Stimulated activated CD4-positive, alpha-beta T cell treated with anti-CD3 and anti-CD28 coated beads, TNF-alpha, amount 100 ng/mL, for 48 hours (primary cell): ENCODE data around the gene VEGFA.

Source experiments
- DNase-seq, 3 donors: peaks; one replicate each; pipeline ENCODE4 v3.0.0-alpha.2; 2020; ENCODE audit warnings: low read depth in 3 of 3

VEGFA gene

GRCh38 chr6:43772681-43773049 lies 2.7 kb downstream of the VEGFA start:
- DNase-seq, result no peak

GRCh38 chr6:43773050-43773979 lies 3.3 kb downstream of the VEGFA start:
- DNase-seq, result peak; percentile 42 to 56 (median 45)

- DNase-seq, result no peak
Observed at GRCh38 chr6:43773980-43774775, 4.2 kb downstream of the VEGFA start.

- peak; percentile 35 to 64 (median 35) for DNase-seq
Observed at GRCh38 chr6:43774776-43775534, 4.9 kb downstream of the VEGFA start.

- no peak for DNase-seq
Observed at GRCh38 chr6:43775535-43775885, 5.5 kb downstream of the VEGFA start.

GRCh38 chr6:43776115-43776798 lies 6.2 kb downstream of the VEGFA start:
- no peak for DNase-seq

GRCh38 chr6:43776799-43777776 lies 7.1 kb downstream of the VEGFA start:
- DNase-seq, result no peak

- no peak for DNase-seq
Observed at GRCh38 chr6:43778131-43778855, 8.3 kb downstream of the VEGFA start.

GRCh38 chr6:43778976-43779851 lies 9.2 kb downstream of the VEGFA start:
- DNase-seq, result no peak

- DNase-seq, result no peak
Observed at GRCh38 chr6:43779852-43780236, 9.8 kb downstream of the VEGFA start.

GRCh38 chr6:43780293-43780692 lies 10.3 kb downstream of the VEGFA start:
- DNase-seq, result no peak

GRCh38 chr6:43780941-43781928 lies 11.2 kb downstream of the VEGFA start:
- DNase-seq, result no peak

- DNase-seq, result no peak
Observed at GRCh38 chr6:43781941-43782704, 12.1 kb downstream of the VEGFA start.

- no peak for DNase-seq
Observed at GRCh38 chr6:43782764-43783513, 12.9 kb downstream of the VEGFA start.

- no peak for DNase-seq
Observed at GRCh38 chr6:43784049-43784855, 14.2 kb downstream of the VEGFA start.
